ENCODE measurements around the gene CD79B.
"Not testable (repeated sequence)": the region's sequence is repeated elsewhere in the genome, so short reads cannot be mapped to it uniquely, and the experiment has no call there.

The CD79B gene

DNA sequence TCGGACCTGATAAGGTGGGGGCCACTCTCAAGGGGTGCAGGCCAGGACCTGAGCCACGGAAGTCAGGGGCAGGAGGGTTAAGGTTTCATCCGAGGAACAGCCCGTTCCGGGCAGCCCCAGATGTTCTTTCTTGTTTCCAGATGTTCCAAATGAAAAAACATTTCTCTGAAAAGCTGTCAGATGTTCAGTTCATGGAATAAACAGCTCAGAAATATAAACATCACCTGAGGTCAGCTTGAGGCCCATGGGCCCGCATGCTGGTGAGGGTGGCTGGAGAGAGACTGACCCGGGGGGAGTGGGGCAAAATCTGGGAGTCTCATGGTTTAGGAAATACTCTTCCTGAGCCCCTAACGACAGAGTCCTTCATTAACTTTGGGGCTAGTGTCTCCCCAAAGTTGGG is 1.5 kb upstream of the CD79B start:
- no peak for DNase-seq (ENCODE audit: low read depth in 2 of 2)

DNA sequence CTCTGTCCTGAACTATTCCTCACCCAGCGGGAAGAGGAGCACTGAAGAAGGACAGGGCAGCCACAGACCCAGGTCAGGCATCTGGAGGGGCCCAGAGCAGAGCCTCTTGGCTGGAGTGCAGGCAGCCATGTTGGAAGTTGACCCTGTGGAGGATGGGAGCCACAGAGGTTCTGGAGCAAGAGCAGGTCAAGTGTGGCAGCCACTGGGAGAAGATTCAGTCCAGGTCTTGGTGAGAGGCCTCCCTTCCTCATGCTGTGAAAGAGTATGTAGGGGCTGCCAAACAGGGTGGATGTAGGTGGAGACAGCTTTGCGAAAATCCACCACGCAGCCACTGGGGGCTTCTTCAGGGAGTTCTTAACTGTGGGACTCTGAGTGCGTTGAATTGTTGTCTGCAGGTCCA is 590 bp upstream of the CD79B start:
- no peak for DNase-seq (ENCODE audit: low read depth in 2 of 2)

DNA sequence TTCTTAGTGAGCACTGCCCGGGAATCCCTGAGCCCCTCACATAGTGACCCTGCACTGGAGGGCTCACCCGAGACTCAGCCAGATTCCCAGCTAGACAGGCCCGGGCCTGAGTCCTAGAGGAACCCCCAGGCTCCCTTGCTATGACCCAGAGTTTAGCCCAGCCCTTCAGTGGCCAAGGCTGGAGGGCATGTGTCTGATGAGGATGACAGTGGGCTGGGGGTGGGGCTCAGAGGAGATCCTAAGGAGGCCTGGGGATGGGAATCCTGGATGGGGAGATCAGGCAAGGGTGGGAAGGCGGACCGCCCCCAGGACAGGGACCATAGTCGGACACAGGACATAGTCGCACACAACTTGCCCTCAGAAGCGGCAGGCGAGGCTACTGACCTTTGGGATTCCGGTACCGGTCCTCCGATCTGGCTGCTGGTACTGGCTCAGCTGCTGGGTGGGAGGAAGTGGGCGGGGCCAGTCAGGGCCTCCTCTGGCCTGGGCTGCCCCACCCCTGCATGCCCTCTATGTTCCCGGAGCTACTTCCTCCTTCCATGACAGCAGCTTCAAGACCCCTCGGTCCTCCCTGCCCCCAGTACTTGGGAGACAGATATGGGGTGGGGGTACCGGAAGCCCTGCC is 1.1 kb downstream of the CD79B start:
- DNase-seq (ENCODE audit: low read depth in 2 of 2), result peak in 1 of 2 donors; percentile 40

DNA sequence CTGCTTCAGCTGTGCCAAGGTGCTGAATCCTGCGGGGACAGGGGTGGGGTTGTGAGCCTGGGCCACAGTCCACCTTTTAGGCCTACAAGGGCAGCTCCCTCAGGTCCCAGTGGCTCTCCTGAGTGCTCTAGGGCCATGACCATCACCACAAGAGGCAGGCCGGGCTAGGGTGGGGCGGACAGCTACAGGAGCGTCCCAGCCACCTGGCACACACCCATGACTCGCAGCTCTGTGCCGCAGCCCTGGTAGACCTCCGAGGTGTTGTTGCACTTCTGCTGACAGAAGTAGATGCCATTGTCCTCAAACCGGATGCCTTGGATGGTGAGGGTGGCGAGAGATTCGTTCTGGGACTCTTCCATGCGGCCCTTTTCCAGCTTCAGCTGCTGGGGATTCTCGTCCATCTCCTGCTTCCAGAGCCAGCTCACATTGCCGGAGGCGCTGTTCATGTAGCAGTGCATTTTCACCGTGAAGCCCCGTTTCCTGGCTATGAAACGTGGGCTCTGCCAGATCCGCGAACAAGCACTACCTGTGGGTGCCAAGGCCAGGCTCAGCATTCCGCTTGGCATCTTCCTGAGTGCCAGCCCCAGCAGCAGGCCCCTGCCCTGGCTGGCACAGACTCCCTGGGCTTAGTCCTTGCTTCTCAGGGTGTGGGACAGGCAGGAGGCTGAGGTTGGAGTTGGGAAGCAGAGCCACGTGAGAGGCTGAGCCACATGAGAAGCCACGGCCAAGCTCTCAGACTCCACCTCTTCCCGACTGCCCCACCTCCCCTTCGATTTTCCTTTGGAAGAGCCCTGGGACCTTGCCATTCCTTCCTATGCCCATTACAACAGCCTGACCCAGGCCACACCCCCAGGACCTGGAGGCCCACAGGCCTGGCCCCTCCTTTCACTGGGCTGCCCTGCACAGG is 2.0 kb downstream of the CD79B start:
- DNase-seq (ENCODE audit: low read depth in 2 of 2), result no peak

DNA sequence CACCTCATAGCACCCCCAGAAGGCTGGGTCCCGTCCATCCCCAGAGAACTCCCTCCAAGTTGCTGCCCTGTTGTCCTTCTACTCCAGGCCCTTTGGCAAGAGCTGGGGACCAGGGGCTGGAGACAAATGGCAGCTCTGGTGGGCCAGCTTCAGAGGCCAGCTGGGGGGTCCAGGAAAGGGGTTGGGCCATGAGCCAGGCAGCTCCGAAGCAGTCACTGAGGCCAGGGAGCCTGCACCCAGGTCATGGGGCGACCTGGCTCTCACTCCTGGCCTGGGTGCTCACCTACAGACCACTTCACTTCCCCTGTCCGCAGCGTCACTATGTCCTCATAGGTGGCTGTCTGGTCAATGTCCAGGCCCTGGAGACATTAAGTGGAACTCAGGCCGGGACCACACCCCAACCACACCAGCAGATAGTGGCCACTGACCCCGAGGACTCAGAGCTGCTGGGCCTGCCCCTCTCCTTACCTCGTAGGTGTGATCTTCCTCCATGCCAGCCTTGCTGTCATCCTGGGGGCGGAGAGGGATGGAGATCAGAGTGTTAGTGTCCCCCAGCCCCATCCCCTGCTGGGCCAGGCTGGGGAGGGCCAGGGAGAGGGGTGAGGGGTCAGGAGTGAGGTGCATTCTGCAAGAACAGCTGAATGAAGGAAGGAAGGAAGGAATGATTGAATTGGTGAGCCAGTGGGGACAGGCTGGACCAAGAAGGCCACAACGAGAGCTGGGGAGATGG is 3.0 kb downstream of the CD79B start:
- no peak for DNase-seq (ENCODE audit: low read depth in 2 of 2)

DNA sequence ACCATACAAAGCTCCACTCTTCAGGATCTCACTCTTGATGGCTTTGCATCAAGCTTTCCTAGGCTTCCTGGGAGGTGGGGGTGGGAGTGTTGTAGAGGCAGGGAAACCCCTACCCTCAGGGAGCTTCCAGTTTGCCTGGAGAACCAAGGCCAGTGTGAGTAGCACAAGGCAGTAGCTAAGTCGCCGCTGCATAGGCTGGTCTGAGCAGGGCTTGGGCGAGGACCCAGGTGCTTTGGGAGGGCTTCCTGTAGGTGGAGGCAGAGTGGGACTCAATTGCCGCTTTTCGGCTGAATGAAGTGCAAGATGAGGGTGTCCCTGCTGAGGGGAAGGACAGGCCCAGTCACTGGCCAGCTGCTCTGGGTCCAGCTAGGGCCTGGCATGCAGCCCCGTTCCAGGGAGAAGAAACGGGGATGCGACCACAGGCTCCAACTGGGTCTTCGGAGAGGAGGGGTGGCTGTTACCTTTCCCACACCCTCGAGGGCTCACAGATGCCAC is 3.9 kb downstream of the CD79B start:
- no peak for DNase-seq (ENCODE audit: low read depth in 2 of 2)

DNA sequence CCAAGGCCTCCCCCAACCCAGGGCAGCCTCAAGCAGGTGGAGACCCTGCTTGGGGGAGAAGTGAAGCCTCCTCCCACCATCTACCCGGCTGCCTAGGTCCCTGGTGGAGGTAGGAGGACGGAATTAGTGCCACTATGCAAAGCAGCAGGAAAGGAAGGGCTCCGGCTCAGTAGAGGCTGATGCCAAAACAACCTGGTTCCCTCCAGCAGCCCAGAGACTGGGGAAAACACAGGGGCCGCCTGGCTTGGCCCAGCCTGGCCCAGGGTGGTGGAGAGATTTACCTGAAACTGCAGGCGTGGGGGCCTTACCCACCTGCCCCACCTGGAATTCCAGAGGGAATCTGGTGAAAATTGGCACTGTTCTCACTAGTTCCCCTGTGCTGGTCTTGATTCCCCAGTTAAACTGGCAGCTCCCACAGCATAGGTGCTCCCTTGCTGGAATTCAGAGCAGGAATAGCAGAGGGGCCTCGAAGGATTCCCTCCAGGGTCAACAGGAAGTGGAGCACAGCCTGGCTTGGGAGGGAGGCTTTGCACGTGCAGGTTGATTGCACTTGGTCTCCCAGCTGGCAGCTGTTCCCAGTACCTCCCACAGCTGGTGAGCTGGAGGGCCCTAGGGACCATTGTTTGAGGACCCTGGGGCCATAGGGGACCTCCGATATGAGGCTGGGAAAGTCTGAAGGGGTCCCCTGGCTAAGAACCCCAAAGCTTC is 4.5 kb downstream of the CD79B start:
- DNase-seq (ENCODE audit: low read depth in 2 of 2), result no peak

DNA sequence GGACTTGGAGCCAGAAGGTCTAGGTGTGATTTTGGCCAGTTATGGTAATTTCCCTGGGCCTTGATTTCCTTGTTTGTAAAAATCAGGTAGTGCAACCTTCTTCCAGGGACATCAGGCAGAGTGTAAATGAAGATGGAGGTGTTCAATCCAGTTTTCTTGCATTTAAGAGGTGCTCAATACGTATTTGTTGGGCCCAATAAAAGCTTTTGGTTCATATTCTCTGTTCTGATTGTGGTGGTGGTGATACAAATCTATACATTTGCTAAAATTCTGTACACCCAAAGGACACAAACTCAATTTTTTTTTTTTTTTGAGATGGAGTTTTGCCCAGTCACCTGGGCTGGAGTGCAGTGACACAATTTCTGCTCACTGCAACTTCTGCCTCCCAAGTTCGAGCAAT is 6.0 kb downstream of the CD79B start:
- no peak for DNase-seq (ENCODE audit: low read depth in 2 of 2)

DNA sequence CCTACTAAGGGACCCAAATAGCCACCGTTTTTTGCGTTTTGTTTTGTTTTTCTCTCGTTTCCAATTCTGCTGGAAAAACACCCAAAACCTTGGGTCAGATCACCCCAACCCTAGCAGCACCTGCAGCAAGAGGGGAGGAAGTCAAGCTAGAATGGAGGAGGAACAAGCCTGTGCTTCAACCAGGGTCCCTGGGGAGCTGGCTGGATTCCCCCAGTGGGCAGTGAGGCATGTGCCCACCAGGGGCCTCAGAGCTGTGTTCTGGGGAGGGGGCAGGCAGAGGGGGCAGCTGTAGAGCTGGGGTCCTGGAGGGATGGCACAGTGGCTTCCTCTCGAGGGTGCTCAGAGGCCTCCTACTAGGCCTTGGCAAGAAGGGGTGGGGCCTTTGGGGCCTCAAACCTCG is 6.5 kb downstream of the CD79B start:
- DNase-seq (ENCODE audit: low read depth in 2 of 2), result no peak

DNA sequence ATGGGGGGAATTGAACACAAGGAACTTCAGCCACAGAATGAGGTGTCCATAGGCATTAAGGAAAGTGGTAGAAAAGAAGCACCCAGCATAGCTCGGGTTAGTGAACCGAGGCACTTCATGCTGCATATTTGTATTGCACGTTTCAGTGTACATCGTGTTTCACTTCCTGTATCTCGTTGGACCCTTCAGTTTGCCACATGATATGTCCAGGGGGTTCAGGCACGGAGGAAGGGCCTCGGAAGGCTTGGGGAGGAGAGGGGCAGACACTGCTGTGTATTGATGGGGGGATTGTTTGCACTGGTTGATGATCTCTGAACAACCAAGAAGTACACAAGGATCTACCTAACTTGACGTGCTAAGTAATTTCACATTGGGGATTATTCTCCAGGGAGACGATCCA is 9.7 kb downstream of the CD79B start:
- DNase-seq (ENCODE audit: low read depth in 2 of 2), result not testable (repeated sequence)

DNA sequence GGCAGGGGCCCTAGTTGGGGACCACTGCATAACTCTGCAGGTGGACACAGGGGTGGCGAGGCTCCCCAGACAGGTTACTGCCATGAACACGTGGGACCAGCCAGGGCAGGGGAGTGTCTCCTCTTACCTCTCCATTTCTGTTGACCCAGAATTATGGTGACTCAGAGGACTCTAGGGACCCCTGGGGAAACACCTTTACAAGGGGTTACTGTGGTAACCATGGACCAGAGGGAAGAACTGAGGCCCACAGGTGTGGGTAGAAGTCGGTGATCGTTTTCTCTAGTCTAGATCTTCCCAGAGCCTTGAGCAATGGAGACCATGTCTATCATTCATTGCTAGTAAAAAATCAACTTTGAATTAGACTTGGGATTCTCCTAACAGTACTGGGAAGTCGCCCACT is 11.4 kb downstream of the CD79B start:
- DNase-seq (ENCODE audit: low read depth in 2 of 2), result not testable (repeated sequence)

DNA sequence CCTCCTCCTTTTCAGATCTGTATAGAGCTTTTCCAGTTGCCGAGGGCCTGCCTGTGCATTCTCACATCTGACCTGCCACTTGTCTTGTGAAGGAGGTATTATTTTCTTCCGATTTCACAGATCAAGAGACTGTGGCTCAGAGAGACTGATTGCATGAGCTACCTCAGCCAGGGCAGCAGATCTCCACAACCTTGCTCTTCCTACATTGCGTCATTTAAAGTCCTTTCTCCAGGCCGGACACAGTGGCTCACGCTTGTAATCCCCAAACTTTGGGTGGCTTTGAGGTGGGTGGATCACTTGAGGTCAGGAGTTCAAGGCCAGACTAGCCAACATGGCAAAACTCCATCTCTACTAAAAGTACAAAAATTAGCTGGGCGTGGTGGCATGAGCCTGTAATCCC is 12.1 kb downstream of the CD79B start:
- DNase-seq (ENCODE audit: low read depth in 2 of 2), result not testable (repeated sequence)

DNA sequence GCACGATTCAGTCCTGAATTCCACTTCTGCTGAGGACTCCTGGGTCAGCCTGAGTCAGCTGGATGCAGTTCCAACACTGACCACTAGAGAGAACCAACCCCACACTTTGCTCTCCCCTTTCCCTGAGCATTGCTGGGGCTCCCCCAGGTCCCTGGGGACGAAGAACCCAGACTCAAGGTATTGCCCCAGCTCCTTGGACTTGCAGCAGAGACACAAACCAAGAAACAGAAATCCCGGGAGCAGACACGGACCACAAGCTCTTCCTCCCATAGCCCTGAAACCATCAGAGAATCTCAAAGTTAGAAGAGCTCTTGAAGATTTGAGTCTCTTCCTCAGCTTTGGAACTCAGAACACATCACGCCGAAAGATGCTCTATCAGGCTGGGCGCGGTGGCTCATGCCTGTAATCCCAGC is 12.8 kb downstream of the CD79B start:
- DNase-seq (ENCODE audit: low read depth in 2 of 2), result peak; percentile 56 to 63

DNA sequence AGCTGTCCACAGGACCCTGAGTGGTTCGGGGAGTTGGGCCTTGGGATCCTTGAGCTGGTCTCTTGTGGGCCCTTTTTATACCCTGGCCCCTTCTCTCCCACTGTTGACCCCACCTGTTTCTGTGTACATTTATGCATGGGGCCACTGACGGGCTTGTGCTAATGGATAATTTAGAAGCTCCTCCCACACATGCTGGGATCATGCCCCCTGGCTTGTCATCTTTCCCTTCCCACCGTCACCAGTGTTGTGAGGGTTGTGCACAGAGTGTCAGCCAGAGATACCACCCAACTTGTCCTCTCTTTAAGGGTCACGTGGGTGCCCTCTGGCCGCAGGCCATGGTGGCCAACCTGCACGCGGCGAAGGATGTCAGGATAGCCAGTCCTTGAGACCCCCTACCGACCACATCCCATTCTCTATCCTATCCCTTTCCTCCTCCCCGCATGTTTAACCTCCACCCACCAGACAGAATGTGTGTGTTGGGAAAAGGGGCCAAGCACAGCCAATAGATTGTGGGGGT is 13.3 kb downstream of the CD79B start, which contains the start of gene GH1:
Gene GH1, minus strand, starts transcription at position 51 of the 517 bp plus-strand sequence. CDS start 63 bp downstream, outside the sequence.
- not testable (repeated sequence) for DNase-seq (ENCODE audit: low read depth in 2 of 2)

DNA sequence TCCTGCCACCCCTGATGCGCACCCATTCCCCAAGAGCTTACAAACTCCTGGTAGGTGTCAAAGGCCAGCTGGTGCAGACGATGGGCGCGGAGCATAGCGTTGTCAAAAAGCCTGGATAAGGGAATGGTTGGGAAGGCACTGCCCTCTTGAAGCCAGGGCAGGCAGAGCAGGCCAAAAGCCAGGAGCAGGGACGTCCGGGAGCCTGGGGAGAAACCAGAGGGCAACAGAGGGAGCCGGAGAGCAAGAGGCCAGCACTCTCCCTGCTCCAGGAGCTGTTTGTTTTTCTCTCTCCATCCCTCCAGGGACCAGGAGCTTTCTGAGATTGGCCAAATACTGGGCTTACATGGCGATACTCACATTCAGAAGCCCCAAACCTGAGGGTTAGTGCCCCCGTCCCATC is 13.8 kb downstream of the CD79B start:
- DNase-seq (ENCODE audit: low read depth in 2 of 2), result no peak

DNA sequence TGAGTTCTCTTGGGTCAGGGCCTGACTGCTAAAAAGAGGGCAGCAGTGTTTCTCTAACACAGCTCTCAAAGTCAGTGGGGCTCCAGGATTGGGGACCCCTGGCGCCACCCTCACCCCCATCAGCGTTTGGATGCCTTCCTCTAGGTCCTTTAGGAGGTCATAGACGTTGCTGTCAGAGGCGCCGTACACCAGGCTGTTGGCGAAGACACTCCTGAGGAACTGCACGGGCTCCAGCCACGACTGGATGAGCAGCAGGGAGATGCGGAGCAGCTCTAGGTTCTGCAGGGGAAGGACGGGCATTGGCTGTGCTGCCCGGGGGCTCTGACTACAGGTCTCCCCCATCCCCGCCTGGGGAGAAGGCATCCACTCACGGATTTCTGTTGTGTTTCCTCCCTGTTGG is 14.5 kb downstream of the CD79B start:
- DNase-seq (ENCODE audit: low read depth in 2 of 2), result no peak

DNA sequence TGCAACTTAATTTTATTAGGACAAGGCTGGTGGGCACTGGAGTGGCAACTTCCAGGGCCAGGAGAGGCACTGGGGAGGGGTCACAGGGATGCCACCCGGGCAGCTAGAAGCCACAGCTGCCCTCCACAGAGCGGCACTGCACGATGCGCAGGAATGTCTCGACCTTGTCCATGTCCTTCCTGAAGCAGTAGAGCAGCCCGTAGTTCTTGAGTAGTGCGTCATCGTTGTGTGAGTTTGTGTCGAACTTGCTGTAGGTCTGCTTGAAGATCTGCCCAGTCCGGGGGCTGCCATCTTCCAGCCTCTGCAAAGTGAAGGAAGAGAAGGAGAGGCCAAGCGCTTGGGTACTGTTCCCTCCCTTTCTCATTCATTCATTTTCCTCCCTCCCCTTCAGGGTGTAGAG is 14.9 kb downstream of the CD79B start:
- not testable (repeated sequence) for DNase-seq (ENCODE audit: low read depth in 2 of 2)

DNA sequence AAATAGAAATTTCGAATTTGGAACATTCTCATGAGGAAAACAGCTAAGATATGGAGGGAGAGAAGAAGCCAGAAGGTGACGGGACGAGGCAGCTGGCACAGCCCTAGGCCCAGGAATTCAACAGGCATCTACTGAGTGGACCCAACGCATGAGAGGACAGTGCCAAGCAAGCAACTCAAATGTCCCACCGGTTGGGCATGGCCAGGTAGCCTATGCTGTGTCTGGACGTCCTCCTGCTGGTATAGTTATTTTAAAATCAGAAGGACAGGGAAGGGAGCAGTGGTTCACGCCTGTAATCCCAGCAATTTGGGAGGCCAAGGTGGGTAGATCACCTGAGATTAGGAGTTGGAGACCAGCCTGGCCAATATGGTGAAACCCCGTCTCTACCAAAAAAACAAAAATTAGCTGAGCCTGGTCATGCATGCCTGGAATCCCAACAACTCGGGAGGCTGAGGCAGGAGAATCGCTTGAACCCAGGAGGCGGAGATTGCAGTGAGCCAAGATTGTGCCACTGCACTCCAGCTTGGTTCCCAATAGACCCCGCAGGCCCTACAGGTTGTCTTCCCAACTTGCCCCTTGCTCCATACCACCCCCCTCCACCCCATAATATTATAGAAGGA is 15.5 kb downstream of the CD79B start:
- no peak for DNase-seq (ENCODE audit: low read depth in 2 of 2)

DNA sequence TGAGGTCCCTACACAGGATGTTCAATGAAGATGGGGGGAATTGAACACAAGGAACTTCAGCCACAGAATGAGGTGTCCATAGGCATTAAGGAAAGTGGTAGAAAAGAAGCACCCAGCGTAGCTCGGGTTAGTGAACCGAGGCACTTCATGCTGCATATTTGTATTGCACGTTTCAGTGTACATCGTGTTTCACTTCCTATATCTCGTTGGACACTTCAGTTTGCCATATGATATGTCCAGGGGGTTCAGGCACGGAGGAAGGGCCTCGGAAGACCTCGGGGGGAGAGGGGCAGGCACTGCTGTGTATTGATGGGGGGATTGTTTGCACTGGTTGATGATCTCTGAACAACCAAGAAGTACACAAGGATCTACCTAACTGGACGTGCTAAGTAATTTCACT is 16.4 kb downstream of the CD79B start:
- not testable (repeated sequence) for DNase-seq (ENCODE audit: low read depth in 2 of 2)

DNA sequence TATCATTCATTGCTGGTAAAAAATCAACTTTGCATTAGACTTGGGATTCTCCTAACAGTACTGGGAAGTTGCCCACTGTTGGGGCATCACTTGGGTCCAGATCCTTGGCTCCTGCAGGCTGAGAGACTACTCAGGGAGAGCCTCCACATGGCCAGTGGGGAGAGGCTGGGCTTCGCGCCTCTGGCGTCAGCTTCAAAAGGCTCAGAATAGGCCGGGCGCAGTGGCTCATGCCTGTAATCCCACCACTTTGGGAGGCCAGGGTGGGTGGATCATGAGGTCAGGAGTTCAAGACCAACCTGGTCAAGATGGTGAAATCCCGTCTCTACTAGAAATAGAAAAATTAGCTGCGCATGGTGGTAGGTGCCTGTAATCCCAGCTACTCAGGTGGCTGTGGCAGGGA is 17.7 kb downstream of the CD79B start:
- DNase-seq (ENCODE audit: low read depth in 2 of 2), result no peak

DNA sequence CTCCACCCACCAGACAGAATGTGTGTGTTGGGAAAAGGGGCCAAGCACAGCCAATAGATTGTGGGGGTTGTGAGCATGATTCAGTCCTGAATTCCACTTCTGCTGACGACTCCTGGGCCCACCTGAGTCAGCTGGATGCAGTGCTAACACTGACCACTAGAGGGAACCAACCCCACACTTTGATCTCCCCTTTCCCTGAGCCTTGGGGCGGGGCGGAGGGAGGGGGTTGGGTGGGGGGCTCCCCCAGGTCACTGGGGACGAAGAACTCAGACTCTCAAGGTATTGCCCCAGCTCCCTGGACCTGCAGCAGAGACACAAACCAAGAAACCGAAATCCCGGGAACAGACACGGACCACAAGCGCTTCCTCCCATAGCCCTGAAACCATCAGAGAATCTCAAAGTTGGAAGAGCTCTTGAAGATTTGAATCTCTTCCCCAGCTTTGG is 20.5 kb downstream of the CD79B start:
- DNase-seq (ENCODE audit: low read depth in 2 of 2), result peak; percentile 49 to 57

Measured in activated CD4-positive, alpha-beta T cell treated with anti-CD3 and anti-CD28 coated beads for 24 hours (primary cell).